KBM-7 (cell line): ENCODE measurements around the gene RSPH6A.

Source experiments
- DNase-seq: peaks from one replicate; pipeline ENCODE4 v3.0.0-alpha.2; 2015
- in situ Hi-C: fragments of 300-500 bp; cut with MboI; formaldehyde crosslinking; loops from 2 replicates; pipeline ENCODE4 v1.14.3; 2020; ENCODE audit warnings: low sequenced_read_pairs, low pct_unique_long_range_greater_than_20kb, mixed read lengths

RSPH6A gene

DNA sequence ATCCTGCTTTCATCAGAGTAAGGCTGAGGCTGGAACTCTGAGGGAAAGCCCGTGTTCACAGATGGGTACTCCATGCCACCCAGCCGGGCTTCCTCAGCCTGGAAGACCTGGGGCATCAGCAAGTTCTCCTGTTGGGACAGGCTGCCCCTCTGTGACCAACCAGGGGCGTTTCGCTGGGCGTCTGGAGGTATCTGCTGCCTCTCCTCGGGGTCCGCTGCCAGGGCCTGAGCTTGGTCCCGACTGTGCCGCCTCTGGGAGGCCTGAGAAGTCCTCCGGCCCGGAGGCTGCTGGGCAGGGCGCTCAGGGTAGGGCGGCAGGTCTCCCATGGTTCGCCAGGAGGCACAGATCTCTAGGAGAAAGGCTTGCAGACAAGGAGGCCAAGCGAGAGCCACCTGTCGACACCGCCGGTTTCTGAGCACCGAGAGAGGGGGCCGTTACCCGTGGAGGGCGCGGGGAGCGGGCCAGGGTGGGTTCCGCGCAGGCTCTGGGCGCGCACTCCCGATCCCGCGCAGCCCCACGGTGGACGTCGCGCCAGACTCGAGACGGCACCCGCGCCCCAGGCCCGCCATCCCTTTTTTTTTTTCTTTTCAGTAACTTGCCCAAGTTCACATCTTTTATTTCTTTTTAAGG lies at the start of gene RSPH6A:
Gene RSPH6A, minus strand, starts transcription at position 458 of the 630 bp plus-strand sequence. Its CDS starts 132 bp downstream, at position 326.
- in situ Hi-C loops: no loop called here
- DNase-seq: no peak

DNA sequence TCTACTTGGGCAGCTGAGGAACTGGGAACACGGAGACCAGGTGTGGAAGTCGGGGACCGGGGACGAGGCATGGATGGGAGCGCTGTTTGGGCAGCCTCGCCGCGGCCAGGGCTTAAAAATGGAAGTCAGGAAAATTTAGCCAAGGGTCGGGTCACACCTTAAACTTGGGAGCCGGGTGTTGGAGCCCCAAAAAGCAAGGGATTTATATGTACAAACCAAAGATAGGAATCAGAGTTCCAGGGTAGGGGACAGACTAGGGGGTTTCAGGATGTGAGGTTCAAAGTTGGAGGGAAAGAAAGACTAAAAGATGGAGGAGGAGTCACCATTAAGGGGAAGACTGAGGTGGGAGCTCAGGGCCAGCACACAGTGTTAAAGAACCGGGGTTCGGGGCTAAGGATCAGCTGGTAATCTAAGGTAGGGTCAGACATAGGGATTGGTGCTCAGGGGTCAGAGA lies 49.5 kb upstream of the RSPH6A start:
- DNase-seq: no peak

DNA sequence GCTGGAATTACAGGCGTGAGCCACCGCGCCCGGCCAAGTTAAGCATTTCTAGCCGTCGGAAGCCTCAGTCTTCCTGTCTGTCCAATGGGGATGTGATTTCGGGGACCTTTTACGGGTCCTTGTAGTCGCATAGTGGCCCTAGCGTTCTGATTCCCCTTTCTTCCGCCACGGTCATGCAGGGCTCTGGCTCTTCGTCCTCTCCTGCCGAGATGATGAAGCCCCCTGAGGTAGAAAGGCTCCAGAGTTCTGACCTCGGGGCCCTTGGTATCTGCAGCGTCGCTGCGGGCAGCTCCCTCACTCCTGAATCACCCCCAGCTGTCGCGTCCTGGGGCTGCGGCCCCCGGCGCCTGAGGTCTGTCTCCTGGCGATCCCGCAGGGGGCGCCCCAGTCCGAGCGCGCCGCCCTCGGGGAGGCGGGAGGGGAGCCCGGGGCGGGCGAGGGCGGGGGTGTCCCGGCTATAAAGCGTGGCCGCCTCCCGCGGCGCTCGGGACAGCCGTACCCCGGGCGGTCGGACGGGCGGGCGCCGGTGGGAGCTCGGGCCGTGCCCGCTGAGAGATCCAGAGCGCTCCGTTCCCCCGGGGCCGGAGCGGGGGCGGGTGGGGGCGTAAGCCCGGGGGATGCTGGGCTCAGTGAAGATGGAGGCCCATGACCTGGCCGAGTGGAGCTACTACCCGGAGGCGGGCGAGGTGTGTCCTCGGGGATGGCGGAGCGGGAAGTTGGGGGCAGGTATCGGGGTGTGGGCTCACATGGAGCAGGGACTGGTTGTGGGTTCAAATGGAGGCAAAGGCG lies 48.9 kb upstream of the RSPH6A start, which contains the start of gene FOXA3:
Gene FOXA3, plus strand, starts transcription at position 487 of the 789 bp plus-strand sequence. Its CDS starts 131 bp downstream, at position 618.
- peak; percentile 53 for DNase-seq
- in situ Hi-C loops: no loop called here

More for the DNA sequence above, 49.5 kb upstream of the RSPH6A start:
- in situ Hi-C loops: no loop called here

DNA sequence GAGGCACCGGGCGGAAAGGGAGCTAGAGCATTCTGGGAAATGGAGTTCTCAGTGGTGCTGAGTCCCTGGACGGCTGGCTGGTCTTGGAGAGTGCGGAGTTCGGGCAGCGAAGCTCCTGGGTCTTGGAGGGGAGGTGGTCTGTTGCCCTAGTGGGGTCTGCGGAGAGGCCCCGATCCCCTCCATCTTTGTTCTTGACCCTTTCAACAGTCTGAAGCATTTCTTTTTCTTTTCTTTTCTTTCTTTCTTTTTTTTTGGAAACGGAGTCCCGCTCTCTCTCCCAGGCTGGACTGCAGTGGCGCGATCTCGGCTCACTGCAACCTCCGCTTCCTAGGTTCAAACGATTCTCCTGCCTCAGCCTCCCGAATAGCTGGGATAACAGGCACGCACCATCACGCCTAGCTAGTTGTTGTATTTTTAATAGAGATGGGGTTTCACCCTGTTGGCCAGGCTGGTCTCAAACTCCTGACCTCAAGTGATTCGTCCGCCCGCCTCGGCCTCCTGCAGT lies 48.3 kb upstream of the RSPH6A start:
- no peak for DNase-seq
- in situ Hi-C loops: no loop called here

DNA sequence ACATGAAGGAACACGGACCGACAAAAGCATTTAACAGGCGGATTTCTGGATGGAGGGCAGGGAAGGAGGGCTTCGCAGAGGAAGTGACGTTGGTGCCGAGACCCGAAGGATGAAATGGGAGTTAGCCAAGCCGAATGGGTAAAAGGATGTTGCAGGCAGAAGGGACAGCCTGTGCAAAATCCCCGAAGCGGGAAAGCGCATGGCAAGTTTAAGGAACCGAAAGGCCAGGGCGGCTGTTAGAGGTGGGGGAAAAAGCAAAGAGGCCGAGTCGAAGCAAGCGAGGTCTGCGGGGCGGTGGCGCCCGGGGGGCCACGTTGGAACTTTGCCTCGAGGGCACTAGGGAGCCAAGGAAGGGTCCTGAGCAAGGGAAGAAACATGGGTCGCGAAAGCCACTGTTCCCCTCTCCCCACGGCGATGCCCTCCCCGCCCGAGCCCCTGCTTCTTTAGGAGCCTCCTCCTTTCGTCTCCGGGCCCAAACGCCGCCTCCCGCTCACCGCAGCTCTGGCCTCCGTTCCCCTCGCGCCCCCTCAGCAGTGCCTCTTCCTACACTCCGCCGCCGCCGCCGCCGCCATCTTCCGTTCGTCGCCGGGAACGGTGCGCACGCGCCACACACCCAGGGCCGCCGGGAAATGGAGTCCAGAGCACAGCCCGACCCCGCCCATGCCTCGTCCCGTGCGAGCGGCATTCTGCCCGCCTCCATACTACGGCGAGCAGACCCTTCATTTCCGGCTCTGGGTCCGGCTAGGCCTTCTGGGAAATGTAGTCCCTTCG lies 47.6 kb upstream of the RSPH6A start, which contains the start of gene SYMPK:
Gene SYMPK, minus strand, starts transcription at position 584 of the 771 bp plus-strand sequence. CDS start 8,652 bp downstream, outside the sequence.
- in situ Hi-C loops: no loop called here
- DNase-seq: peak; percentile 99

DNA sequence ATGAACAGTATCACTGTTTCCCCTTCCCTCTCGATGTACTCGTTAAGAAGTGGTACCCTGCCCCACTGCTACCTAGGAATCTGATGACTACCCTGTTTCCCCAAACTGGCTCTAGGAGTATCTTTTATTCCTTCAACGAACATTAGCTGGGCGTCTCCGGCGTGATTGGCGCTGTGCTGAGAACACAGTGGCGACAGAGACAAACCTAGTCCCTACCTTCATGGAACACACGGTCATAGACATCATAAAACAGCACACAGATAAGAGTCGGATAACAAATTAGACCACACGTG lies 47.1 kb upstream of the RSPH6A start:
- in situ Hi-C loops: no loop called here
- no peak for DNase-seq

DNA sequence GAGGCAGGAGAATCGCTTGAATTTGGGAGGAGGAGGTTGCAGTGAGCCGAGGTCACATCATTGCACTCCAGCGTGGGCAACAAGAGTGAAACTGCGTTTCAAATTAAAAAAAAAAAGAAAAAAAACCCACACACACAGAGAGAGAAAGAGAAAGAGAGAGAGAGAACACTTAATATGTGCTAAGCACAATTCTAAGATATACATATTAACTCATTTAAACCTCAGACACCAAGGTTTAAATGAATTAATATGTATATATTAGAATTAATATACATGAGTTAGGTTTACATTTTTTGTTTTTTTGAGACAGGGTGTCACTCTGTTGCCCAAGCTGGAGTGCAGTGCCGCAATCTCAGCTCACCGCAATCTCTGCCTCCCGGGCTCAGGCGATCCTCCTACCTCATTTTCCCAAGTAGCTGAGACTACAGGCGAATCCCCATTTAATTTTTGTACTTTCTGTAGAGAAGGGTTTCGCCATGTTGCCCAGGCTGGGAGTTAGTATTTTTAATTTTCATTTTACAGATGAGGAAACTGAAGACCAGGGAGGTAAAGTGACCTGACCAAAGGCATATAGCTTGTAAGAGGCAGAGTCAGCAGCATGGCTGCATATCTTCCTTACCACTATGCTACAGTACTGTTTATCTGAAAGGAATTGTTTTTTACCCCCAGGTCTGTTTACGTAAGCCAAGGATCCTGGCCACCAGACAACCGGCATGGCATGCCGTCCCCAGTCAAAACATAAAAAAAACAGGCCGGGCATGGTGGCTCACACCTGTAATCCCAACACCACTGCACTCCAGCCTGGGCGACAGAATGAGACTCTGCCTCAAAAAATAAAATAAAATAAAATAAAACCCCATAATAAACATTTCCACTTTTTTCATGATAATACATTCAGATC lies 45.5 kb upstream of the RSPH6A start:
- in situ Hi-C loops: no loop called here
- no peak for DNase-seq

DNA sequence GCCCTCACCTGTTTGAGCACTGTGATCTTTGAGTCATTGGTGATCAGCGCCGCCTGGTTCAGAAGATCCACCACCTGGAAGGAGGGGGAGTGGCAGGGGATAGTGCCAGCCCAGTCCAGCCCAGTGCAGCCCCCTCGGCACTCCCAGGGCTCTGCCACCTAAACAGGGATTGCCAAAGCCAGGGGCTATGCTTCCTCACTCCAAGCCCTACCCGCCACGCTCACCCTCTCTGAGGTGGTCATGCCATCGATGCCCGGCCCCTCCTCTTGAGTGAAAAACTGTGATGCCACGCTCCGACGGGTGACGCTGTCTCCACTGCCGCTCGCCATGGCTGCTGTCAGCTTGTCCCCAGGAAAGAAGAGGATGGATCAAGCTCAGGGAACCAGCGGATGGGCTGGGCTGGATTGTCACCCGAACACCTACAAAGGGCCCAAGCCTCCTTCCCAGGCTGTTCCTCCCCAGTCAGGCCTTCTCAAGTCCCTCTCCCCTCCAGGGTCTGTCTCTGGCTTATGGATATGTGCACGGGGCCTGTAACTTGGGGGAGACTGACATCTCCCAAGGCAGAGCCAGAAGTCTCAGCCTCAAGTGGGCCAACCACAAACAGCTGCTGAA lies 39.2 kb upstream of the RSPH6A start:
- in situ Hi-C loops: no loop called here
- DNase-seq: no peak

DNA sequence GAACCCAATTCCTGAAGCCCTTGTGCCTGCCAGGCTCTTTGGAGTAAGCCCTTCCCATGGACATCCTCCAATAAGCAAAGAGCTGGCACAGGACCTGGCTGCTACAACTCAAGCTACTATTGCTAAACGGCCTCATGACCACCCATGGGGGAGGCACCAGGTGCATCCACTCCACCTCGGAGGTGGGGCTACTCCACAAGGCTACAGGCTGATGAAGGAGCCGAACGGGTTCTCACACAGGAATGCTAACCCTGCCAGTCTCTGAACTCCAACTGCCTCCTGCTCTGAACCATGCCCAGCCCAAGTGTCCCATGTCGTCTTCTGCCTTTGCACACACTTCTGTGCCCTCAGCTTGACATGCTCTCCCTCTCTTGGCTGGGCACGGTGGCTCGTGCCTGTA lies 37.9 kb upstream of the RSPH6A start:
- DNase-seq: no peak
- in situ Hi-C loops: no loop called here

DNA sequence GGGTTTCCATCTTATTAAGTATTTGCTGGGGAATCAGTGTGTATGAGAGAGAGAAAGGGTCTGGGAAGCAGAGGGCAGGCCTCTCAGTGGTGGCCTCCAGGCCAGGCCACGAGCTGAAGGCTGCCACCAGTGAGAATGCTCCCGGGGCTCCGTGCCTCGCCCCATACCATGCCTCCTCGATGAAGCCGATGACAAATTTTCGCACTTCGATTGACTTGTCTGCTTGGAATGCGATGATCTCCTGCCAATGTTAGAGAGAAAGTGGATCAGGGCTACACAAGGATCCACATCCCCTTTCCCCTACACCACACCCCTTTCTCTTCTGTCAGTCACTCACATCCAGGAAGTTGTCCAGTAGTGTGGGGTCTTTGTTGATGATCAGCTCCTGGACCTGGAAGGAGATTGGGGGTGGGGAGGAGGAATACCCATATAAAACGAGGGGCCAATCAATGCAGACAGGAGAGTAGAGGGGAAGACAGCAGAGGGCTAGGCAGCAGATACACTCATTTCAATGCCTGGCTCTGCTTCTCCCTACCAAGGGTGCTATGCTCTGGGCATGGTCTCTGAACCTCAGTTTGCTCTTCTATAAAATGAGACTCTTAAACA lies 37.1 kb upstream of the RSPH6A start:
- no peak for DNase-seq
- in situ Hi-C loops: no loop called here

DNA sequence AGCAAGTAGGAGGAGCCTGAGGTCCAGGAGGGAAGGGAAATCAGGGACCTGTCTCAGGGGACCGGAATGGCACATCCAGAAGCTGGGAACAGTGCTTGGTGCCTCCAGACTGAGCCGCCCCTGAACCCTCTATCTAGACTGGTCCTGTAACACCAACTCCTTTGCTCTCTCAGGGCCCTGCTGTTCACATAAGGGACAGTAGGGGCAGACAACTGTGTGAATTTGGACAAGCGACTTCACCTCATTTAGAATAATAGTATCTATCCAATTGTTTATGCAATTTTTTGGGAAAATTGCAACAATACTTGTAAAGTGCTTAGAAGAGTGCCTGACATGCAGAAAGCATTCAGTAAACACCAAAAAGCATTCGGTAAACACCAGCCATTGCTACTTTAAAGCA lies 33.8 kb upstream of the RSPH6A start:
- in situ Hi-C loops: no loop called here
- peak; percentile 12 for DNase-seq

DNA sequence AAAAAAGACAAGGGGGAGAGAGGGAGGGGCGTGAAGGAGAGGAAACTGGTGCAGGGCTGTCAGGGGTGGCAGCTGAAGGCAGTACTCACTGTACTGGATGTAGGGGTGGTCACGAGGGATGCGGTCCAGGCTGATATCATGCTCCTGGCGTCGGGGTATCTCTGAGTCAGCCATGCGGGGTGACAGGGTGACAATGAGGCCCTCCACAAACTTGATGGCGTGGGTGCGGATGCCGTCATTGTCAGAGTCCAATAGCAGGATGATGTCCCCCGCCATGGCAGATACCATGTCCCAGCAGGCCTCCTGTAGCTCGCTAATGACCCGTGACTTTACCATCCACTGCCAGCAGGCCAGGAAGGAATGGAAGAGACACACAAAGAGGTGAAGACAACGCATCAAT lies 32.6 kb upstream of the RSPH6A start:
- in situ Hi-C loops: no loop called here

DNA sequence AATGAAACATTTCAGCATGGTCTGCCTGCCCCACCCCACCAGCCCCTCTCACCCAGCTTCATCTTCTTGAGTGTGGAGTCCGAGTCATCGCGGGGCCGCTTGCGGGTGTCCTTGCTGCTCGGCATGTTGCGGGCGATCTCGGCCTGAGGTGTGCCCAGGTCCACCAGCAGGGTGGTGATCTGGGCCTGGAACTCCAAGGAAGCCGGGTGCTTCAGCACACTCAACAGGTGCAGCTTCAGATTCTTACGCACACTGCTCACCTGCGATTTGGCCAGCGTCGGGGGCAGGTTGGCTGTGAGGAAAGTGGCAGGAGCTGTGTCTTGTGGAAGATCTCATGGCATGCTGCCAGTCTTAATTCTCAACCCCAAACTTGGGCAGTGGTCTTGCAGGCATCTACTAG lies 27.1 kb upstream of the RSPH6A start:
- in situ Hi-C loops: no loop called here
- DNase-seq: no peak

More for the DNA sequence above, 32.6 kb upstream of the RSPH6A start:
- DNase-seq: no peak

DNA sequence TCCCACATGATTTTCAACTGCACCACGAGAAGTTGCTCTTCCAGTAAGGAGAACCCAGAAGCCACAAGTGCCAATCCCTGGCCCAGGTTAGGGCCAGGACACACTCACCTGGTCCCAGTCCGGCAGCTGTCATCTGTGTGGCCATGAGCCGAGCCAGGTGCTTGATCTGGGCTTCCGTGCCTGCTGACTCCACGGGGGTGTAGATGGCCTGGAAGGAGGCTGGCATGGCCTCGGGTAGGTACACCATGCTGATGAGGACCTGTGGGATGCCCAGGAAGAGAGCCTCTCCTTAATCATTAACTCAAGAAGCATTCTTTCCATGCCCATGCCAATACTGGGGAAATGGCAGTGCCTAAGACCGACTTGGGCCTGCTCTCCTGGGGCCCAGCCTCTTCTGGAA lies 19.9 kb upstream of the RSPH6A start:
- no peak for DNase-seq
- in situ Hi-C loops: no loop called here

DNA sequence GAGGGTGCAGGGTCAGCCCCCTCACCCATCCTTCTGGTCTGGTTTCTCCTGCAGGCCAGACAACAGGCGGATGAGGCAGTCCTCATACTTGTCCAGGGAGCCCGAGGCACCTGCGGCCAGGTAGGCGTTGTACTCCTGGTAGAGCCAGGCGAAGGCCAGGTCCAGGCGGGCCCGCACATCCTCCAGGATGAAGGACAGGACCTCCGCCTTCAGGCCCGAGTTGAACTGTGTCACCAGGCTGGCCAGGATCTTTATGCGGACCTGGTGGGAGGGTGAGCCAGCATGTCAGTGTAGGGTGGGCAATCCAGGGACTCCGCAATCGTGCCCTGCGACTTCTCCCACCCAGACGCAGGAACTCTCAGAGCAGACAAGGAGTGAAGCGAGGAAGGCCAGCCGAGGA lies 13.8 kb upstream of the RSPH6A start:
- no peak for DNase-seq
- in situ Hi-C loops: no loop called here

DNA sequence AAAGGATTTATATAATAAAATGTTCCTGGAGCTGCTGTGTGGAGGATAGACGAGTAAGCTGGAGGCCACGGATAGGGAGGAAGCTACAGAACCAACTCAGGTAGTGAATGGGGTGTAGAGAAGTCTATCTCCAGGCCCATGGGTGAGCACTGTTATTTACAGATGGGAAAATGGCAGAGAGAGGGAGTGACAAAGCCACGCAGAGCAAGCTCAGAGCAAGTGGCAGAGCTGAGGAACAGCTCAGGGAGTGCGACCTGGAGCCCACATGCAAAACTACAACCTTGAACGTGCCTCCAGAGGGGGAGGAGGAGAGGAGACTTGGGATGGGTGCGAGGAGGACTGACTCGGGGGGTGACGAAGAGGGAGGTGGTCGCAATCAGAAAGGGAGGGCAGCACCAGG lies 13.4 kb upstream of the RSPH6A start:
- DNase-seq: no peak
- in situ Hi-C loops: no loop called here

DNA sequence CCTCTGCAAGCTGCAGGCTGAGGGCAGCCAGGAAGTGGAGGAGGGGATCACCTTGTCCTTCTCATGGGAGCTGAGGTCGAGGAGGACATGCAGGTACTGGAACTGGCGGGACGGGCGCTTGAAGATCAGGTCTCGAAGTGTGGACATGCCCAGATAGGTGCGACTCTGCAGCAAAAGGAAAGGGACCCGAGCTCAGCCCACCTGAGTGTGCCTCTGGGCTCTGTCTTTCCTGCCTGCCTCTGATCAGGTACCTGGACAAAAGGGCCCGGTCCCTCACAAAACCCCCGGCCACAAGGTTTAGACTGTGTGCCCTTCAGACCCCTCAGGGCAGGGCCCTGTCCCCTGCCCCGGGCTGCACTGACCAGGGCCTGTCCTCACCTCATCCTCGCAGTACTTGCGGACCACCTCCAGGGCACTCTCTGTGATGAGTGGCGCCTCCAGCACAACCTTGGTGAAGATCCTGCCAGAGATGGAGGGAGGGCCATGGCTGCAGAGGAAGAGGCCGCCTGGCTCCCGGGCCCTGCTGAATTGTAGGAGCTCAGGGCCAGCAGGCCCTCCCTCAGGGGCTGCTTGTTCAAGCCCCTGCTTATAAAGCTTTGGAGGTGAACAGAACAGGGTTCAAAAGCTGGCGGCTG lies 12.5 kb upstream of the RSPH6A start:
- no peak for DNase-seq
- in situ Hi-C loops: no loop called here

DNA sequence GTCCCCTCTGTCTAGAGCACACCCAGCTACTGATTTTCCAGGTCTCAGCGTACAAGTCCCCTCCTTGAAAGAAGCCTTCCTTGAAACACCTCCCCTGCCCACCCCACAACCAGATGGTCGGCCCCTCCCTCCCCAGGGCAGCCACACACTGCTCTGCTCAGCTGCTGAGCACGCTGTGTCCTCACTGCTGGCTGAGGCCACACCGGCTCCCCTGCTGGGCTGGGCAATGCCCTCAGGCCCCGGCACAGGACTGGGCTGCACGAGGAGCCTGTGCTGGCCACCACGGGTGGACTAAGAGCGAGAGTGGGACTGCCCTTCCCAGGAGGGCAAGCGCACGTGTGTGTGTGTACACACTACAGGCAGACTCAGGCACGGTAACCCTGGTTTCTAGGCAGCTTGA lies 11.8 kb upstream of the RSPH6A start:
- DNase-seq: no peak
- in situ Hi-C loops: no loop called here
